Left lobe of liver (tissue), 2 donors: ENCODE measurements around the gene MACC1. TPM values are rescaled to one million over a fixed set of nuclear protein-coding genes. Genes with fewer than 3 reads are reported as not detected.
"Not testable (repeated sequence)": the region's sequence is repeated elsewhere in the genome, so short reads cannot be mapped to it uniquely, and the experiment has no call there.

Experiments
- ATAC-seq: fragments of 200-7000 bp; cut with Tn5 transposase; one replicate; pipeline ENCODE4 v1.9.1; 2020; ENCODE audit warnings: mild to moderate bottlenecking, moderate library complexity
- DNase-seq: peaks from one replicate; pipeline ENCODE4 v3.0.0-alpha.2; 2020; ENCODE audit warnings: low spot score
- total RNA-seq: library from RNA; stranded (reverse); gene quantifications from one replicate; pipeline ENCODE4 v1.2.1, GENCODE V29; 2021
- donor health status: DM: no; HTN: no; CAD: no; lungs with moderate emphysema.
- donor health status: DM: no; HTN: yes; CAD: no.

The MACC1 gene
- total RNA-seq, 1 donor from 2014 or later = 0.38 TPM

DNA sequence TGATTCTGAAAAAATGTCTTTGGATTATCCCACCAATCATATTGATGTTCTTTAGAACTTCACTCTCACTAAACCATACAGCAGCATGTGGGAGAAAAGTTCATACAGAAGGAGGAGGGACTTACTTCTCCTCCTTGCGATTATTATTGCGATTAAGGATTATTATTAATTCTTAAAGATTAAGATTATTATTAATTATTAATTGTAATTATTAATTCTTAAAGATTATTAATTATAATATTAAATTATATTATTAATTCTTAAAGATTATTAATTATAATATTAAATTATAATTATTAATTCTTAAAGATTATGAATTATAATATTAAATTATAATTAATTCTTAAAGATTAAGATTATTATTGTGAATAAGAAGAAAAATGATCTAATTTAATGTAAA, 80.5 kb downstream of the MACC1 start:
- no peak for ATAC-seq
- DNase-seq = no peak

DNA sequence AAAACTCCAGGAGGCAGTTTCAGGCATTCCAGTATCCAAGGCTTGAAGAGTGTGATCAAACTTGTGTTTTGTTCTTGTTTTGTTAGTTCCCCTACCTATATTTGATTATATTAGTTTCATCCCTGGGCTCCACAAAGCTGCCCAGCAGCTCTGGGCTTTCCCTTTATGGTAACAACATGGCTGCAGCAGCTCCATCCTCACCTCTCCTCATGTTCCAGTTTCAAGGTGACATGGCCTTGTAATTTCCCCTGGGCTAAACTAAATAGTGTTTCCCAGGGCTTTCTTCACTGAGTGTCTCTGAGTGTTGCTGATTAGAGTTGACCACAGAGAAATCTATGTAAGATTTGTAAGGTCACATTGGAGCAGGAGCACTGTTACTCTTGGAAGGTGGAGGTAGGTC, 83.4 kb downstream of the MACC1 start:
- no peak for ATAC-seq
- DNase-seq = no peak

DNA sequence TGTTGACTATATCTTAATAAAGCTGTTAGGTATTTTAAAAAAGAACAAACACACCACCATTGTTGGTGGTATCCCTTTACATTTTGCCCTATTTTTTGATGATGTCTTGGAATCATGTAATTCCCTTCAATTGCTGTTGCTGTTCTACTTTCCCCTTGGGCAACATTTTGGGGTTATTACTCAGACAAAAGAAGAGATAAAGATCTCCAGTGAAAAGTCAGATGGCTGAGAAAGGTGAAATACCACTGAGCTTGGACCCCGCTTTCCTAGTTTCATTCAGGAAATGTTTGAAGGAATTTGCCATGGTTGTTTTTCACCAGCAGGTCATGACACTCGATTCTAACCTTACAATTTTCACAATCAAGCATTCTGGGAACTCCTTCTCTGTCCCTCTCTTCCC, 84.6 kb downstream of the MACC1 start:
- no peak for ATAC-seq

DNA sequence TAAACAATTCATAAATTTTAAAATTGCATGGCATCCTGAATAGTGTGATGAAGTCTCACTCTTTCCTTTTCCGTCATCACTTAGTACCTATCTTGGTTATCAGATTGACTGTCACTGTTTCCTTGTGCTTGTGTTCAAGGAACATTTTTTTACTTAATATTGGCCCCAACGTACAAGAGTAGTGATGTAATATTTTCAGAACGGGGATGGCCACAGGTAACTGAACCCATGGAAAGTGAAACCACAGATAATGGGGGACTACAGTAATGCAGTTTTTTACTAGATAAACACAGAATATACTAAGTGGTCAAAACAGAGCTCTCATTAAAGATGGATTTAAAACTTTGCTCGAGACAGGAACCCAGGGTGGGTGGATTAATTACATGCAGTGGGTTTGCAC, 85.4 kb downstream of the MACC1 start:
- ATAC-seq (no peak), DNase-seq (no peak)

More for the DNA sequence above, 84.6 kb downstream of the MACC1 start:
- no peak for DNase-seq

- ATAC-seq (no peak), DNase-seq (no peak)
These were observed 87.3 kb downstream of the MACC1 start for GRCh38 chr7:20129920-20130319.

DNA sequence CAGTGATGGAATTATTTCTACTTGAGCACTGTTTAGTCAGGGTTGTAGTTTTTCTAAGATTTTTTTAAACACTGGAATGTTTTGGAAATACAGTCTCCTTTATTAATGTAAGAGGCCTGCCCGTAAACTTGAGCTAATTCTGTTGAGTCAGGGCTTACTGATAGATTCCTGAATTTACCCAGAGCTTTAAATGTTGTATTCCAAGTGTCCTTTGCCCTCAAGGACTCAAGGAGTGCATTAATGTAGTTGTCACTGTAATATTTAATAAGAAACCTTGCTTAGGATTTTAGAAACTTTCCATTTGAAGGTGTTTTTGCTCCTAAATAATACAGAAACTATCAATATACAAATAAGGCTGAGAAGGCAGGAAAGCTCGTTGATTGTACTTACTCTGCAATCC, 89.2 kb downstream of the MACC1 start:
- no peak for DNase-seq
- ATAC-seq = no peak

GRCh38 chr7:20126060-20126459, 91.1 kb downstream of the MACC1 start:
- not testable (repeated sequence) for DNase-seq, ATAC-seq

GRCh38 chr7:20124087-20124486, 93.1 kb downstream of the MACC1 start:
- not testable (repeated sequence) for ATAC-seq

DNA sequence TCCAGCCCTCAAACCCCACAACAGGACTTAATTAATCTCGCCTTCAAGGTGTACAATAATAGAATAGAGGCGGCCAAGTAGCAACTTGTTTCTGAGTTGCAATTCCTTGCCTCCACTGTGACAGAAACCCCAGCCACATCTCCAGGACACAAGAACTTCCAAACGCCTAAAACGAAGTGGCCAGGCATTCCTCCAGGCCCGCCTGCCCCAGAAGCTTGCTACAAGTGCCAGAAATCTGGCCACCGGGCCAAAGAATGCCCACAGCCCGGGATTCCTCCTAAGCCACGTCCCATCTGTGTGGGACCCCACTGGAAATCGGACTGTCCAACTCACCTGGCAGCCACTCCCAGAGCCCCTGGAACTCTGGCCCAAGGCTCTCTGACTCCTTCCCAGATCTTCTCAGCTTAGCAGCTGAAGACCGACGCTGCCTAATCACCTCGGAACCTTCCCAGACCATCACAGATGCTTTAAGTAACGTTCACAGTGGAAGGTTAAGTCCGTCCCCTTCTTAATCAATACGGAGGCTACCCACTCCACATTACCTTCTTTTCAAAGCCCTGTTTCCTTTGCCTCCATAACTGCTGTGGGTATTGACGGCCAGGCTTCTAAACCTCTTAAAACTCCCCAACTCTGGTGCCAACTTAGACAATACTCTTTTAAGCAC, 94.4 kb downstream of the MACC1 start:
- ATAC-seq, DNase-seq: not testable (repeated sequence)

More at GRCh38 chr7:20124087-20124486, 93.1 kb downstream of the MACC1 start:
- not testable (repeated sequence) for DNase-seq

GRCh38 chr7:20122073-20122472, 95.1 kb downstream of the MACC1 start:
- DNase-seq (no peak), ATAC-seq (no peak)

DNA sequence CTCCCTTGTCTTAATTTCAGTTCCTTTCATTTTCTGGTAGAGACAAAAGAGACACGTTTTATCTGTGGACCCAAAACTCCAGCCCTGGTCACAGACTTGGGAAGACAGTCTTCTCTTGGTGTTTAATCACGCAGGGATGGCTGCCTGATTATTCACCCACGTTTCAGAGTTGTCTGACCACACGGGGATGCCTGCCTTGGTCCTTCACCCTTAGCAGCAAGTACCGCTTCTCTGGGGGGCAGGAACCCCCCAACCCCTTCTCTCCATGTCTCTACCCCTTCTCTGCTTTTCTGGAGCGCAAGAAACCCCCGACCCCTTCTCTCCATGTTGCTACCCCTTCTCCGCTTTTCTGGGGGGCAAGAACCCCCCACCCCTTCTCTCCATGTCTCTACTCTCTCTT, 95.8 kb downstream of the MACC1 start:
- DNase-seq = no peak
- no peak for ATAC-seq

DNA sequence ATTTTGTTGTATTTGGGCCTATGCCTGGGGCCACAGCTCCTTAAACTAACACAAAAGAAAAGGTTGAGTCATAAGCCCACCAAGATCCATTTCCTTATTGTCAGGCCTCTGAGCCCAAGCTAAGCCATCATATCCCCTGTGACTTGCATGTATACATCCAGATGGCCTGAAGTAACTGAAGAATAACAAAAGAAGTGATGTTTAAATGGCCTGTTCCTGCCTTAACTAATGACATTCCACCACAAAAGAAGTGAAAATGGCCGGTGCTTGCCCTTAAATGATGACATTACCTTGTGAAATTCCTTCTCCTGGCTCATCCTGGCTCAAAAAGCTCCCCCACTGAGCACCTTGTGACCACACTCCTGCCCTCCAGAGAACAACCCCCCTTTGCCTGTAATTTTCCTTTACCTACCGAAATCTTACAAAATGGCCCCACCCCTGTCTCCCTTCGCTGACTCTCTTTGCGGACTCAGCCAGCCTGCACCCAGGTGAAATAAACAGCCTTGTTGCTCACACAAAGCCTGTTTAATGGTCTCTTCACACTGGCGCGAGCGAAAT, 96.5 kb downstream of the MACC1 start:
- not testable (repeated sequence) for DNase-seq, ATAC-seq

DNA sequence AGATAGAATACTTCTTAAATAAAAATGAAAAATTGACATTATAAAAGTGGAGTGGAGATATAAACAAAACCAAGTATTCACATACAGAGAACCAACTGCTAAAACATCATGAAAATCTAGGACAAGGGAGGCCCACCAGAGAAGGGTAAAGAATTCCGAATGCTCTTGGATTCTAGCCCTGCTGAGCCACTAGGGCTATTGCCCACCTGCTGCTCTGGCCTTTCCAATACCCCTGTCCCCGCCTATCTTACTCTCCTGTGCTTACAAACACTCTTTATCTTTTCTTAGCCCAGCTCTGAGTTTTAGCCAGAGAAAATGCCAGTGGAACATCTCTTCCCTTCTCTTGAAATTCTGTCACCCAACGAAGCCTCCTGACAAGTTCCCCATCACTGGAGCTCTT, 100.3 kb downstream of the MACC1 start:
- ATAC-seq = no peak
- no peak for DNase-seq

DNA sequence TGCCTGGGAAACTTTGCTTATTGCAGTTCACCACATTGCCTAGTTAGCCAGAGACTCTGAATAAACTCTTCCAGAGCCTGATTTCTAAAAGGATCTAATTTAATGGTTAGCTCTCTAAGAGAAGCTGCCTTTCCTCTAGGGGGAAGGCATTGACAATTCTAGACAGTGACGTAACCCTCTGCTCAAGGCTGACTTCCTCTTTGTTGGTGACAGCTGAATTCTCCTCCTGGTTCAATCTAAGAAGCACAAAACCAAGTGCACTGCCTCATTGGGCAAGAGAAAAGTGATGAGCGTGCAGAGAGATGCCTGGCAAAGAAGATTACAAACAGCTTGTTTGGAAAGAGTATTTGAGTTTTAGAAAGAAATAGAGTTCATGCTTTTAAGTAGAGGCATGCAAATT, 102.7 kb downstream of the MACC1 start:
- ATAC-seq = no peak
- DNase-seq = no peak

DNA sequence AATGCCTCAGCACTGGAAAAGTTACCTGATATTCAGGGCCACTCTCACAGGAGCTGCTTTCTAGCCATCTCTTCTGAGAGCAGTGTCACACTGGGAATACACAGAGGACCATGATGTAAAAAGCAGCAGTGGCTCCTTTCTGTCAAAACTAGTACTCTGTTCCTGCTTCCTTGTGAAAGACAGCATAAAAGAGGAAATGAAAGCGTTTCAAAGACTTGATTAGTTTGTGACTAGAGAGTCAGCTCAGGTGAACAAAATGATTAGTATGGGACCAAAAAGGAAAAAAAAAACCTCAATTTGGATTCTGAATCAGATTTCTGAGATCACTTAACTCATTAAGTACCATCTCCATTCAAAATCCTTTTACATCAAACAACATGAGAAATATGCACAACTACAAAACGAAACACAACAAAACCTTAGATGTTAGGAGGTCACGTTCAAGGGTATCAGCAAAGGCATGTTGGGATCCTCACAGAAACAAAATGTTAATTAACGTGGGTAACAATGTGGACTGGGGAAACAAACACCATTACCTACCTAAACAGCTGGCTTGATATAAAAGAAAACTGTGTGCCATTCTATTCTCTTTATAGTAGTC, 103.7 kb downstream of the MACC1 start:
- ATAC-seq = no peak
- DNase-seq = no peak

- ATAC-seq (no peak), DNase-seq (no peak)
These were observed 104.5 kb downstream of the MACC1 start for GRCh38 chr7:20112696-20113095.

DNA sequence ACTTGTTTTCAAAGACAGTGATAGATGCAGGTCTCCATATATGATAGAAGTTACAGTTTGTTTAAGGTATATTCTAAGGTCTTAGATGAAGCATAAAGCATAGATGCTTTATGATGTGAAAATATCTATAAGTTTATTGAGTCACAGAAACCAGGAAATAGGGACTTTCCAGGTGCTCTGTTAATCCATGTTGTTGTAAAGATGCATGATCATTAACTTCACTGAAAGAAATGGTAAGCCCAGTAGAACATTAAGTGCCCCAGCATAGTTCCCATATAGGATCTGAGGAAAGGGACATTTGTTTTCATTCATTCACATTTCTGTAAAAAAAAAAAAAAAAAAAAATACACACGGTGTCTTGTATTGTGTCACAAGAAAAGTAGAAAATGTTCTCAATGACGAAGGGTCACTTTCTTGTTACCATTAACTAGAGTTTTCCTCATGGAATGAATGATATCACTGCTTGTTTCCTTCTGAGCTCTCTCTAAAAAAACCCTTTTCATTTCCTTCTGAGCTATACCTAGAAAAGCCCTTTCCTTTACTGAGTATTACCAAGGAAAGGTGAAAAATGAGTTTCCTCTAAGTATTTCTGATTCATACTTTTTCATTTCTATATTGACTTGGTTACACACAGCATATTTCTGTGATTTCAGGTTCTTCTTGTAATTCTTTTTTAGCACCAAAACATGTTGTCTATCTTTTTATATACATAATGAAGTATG, 105.2 kb downstream of the MACC1 start:
- ATAC-seq (no peak), DNase-seq (no peak)

DNA sequence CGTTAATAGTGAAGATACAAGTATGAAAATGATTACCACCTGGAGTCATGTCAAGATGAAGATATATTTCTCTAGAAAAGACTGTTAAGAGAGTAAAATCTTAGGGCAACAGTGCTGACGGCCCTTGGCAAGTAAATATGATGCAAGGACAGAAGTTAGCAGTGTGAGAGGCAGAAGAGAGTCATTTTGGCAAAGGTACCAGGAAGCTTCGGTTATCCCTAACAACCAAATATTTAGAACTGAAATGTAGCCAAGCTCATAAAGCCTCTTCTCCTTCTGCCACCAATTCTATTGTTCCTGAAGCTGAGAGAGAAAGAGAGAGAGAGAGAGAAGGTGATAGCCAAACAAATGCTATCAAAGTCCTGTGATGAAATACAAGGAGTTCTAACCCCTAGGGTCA, 109.6 kb downstream of the MACC1 start:
- no peak for DNase-seq

GRCh38 chr7:20104696-20105095, 112.5 kb downstream of the MACC1 start:
- no peak for DNase-seq
- no peak for ATAC-seq

More for the DNA sequence above, 109.6 kb downstream of the MACC1 start:
- ATAC-seq = no peak

- ATAC-seq (no peak), DNase-seq (no peak)
These were observed 114.2 kb downstream of the MACC1 start for GRCh38 chr7:20102982-20103381.

- no peak for ATAC-seq
- no peak for DNase-seq
These were observed 121.3 kb downstream of the MACC1 start for GRCh38 chr7:20095862-20096261.

DNA sequence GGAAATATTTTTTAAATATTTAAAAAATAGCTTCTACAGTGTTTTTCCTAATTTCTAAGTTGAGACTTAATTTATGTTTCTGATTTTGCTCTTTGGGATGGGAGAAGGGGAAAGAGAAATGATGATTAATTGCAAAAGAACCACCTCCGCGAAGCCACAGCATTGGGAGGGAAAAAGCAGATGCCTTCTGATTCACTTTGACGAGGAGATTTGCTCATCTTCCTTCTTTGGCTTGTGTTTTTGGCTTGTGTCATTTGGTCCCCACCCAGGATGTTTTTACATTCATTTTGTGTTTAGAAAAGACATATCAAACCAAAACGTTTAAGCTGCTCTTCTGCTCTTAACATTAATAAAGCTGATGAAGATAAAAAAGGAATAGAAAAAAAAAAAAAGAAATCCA, 121.7 kb downstream of the MACC1 start:
- no peak for ATAC-seq
- no peak for DNase-seq
